Skin epidermis (tissue), 12 donors: ENCODE measurements around the gene GID8.
A peak's percentile ranks its signal among the peaks of the same experiment; 100 is the strongest.
"Not testable (repeated sequence)": the region's sequence is repeated elsewhere in the genome, so short reads cannot be mapped to it uniquely, and the experiment has no call there.

Source experiments
- H3K27ac ChIP-seq, 21 experiments: fragments of 200-600 bp; sonication (generic) in 11 of 21; one replicate each; pipeline ENCODE4 v1.5.0; 2020; ENCODE audit warnings: mild to moderate bottlenecking in 3 of 21, inconsistent platforms in 2 of 21, moderate library complexity in 2 of 21
- H3K4me3 ChIP-seq, 7 experiments: fragments of 200-600 bp; sonication (generic) in 2 of 7; one replicate each; pipeline ENCODE4 v1.5.0; 2020; ENCODE audit warnings: inconsistent platforms in 2 of 7, mild to moderate bottlenecking in 2 of 7, moderate library complexity in 1 of 7

The GID8 gene

DNA sequence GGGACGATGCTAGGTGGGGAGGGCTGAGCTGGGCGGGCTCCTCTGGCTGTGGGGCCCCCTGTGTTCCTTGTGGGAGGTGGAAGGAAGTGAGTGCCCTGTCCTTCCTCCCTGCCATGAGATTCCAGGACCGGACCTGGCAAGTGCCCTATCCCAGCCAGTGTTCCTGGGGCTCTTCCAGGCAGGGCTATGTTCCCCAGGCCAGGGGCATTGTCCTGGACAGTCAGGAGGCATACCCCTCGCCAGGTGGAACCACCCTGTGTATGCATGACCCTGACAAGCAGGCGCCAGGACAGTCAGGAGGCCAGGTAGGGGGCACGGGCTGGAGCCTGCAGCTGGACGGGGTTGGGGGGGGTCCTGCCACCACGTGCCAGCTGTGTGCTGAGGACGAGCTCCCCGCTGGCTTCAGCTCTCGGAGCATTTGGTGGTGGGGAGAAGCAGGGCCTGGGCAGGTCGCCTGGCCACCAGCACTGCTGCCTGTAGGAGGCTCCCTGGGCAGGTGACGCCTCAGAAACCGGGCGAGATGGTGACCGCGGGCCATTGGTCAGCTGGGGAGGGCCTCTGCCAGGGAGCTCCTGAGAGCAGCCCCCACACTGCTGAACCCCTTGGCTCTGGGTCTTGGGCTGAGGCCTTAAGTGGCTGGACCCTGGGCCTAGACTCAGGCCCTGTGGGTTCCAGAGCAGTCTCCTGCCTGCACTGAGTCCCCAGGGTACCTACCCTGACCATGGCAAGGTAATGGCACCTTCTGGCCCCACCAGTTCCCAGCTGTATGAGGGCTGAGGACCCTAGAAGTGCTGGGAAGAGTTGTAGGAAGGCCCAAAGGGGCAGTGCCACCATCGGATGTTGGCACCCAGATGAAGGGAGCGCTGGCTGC lies 15.3 kb downstream of the GID8 start:
- Histone ChIP-seq H3K27ac (peak overlapping the region; percentile 16 to 91 (median 80)), H3K4me3 (peak overlapping the region; percentile 16 to 38 (median 27))

DNA sequence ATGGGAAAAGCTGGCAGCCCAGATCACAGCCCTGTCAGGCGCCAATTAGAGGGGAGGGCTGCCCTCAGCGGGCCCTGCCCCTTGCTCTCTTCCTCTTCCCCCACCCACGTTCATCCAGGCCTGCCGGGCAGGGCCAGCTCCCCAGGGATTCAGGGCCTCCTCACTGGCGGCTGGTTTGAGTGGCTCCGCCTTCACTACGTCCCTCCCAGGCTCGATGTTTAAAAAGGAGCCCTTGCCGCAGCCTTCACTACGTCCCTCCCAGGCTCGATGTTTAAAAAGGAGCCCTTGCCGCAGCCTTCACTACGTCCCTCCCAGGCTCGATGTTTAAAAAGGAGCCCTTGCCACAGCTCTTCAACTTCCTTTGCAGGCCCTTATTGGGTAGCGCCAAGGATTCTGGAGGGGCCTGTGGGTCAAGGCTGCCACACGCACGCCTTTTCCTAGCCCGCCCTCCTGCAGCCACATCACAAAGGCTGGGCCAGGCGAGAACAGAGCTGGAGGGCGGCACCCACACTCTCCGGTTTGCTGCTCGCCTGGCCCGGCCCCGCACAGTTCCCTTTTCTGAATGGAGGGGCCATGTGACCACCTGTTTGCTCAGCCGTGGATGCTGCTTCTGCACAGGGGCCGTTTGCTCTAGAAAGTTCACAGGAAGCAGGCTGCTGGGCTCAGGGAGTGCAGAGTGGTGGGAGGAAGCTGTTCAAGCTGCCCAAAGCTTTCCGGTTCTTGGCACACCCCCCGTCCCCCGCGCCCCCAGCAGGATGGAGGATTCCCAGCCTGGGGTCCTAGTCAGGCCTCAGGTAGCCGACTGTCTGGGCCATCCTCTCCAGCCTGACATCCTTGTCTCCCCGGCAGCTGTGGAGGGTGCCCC lies 16.1 kb downstream of the GID8 start:
- Histone ChIP-seq H3K4me3 (peak overlapping the region; percentile 16 to 38 (median 27)), H3K27ac (peak overlapping the region in 20 of 21 experiments; percentile 29 to 91 (median 81))

DNA sequence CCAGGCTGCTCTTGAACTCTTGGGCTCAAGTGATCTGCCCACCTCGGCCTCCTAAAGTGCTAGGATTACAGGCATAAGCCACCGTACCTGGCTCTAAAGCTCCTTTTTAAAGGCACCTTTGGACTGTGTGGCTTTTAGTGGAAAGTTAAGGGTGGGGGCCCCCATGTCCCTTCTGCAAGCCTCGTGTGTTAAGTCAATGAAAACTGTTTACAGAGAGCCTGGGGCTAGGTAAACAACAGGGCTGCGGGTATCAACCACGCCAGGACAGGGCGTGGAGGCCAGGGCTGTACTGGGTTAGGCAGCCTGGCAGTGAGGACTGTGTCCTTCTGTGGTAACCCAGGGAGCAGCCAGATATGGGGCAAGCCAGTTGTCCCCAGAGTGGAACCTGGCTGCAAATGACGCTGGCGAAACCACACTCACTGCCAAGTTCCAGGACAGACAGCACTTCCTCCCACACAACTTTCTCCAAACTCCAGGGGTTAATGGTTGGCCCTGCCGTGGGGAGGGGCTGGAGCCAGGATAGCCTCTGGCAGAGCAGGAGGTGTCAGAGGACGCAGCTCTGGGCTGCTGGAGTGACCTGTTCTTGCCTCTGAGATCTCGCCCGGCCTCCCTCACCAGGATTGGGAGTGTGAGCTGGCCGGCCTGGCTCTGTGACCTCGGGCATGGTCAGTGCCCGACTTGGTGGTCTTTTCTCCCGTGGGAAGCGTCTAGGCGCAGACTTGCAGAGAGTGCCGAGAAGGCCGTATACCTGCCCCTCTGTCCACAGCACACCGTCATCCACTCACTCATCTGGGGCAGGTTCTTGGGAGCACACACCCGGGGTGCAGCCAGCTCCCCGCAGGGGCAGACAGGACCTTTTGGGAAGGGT lies 17.8 kb downstream of the GID8 start:
- Histone ChIP-seq H3K4me3 (no peak overlapping the region), H3K27ac (no peak overlapping the region)

DNA sequence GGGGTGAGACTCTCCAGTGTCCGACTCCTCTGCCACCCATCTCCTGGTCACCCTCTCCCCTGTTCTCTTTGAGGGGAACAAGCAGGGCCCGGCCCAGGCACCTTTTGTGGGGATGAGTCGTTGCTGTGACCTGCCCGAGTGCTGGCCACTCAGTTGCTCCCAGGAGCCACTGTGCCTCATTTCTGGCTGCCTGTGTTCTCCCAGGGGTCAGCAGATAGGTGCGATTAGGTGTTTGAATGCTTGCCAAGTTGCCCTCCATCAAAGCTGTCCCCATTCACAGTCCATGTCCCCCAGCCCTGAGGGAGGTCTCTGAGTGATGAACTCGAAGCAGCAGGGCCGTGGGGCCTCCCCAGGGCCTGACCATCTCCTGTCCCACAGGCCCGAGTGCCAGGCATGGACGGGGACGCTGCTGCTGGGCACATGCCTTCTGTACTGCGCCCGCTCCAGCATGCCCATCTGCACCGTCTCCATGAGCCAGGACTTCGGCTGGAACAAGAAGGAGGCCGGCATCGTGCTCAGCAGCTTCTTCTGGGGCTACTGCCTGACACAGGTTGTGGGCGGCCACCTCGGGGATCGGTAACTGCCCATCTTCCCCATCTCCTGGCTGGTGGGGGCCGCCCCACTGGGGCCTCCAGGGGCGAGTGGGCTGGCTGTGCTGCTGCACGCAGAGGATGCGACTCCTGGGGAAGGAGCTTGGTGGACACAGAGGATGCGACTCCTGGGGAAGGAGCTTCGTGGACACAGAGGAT lies 18.6 kb downstream of the GID8 start:
- Histone ChIP-seq H3K27ac (no peak overlapping the region), H3K4me3 (no peak overlapping the region)

DNA sequence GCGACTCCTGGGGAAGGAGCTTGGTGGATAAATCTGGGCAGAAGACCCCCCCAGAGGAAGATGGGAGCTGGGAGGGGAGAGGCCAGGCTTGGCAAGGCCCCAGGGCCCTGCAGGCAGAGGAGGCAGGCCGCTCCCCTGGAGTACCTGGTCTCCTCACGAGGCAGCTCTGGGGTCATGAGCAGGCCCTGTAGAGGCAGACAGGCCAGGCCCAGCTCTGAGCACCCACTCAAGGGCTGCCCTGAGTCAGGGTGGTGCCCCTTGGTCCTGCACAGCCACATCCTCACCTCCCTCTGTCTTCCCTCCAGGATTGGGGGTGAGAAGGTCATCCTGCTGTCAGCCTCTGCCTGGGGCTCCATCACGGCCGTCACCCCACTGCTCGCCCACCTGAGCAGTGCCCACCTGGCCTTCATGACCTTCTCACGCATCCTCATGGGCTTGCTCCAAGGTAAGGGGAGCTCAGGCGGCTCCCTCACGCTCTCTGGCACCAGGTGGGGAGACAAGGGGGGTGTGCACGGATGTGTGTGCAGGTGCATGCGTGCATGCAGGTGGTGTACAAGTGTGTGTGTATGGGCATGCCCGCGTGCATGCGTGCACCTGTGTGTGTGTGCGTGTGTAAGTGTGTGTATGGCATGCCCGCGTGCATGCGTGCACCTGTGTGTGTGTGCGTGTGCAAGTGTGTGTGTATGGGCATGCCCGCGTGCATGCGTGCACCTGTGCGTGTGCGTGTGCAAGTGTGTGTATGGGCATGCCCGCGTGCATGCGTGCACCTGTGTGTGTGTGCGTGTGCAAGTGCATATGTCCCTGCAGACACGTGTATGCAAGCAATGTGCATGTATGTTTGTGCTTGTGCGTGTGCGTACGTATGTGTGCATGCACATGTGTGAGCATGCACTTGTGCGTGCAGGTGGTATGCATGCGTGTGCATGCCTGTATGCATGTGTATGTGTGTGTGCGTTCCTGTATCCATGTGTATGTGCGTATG lies 19.5 kb downstream of the GID8 start:
- Histone ChIP-seq H3K4me3 (no peak overlapping the region), H3K27ac (no peak overlapping the region)

DNA sequence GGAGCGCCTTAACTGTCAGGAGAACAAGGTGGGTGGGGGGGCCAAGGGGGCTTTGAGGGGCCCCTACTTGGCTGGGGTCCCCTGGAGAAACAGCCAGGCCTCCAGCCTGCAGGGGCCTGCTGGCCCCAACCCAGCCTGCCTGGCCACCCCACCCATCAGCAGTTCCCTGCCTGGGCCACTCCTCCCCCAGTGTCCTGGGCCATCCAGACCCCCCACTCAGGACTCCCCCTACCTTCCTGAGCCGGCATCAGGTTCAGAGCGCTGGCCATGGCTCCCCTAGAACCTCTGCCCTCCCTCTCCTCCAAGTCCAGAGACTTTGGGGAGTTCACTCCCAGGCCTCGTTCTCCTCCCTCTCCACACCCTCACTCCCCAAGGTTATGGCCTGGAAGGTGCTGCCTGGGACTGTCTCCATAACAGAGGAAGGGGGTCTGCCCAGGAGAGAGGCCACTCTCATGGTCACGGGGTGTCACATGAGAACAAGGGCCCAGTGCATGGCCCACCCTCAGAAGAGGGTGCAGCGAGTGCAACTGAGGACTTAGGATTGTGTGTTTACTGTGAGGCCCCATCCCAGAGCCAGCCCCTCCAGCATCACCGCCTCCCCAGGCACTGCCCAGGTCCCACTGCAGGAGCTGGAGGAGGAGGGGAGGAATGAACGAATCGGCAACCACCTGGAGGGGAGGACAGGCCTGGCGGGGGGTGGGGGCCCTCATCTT lies 20.6 kb downstream of the GID8 start:
- no peak overlapping the region for H3K4me3 ChIP-seq
- no peak overlapping the region for H3K27ac ChIP-seq

DNA sequence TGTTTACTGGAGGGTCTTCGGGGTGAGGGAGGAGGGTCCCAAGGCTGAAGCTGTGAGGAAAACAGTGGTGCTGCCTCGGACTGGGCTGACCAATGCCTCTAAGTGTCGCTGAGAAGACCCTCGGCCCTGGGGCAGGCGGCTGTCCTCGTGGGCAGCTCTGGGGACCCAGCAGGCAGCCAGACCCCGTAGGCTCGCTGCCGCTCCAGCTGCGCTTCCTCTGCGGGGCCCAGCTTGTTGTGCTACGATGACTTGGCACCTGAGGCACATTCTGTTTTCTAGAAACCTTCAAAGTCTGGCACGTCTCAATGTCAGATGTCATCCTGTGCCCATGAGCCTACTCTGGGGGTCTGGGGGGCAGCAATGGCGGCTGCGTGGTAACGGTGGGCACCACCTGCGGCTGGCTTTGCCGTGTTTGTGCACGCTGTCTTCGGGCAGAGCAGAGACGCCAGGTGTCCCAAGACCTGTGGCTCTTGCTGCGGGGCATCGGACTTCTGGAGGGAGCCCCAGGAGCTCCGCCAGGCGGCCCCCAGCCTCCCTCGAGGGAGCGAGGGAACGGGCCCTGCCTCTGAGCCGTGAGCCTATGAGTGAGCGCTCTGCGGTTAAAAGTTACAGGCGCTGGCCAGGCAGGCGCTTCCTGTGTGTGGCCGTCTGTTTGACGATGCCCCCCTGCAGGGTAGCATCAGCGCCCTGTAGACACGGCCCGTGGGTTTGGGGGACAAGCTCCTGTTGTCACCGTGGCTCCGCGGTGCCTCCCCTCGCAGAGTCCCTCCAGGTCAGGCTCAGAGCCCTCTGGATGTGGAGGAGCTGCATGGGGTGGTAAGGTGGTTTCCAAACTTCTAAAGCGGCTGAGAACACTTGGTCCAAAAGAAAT lies 21.4 kb downstream of the GID8 start:
- no peak overlapping the region for H3K27ac ChIP-seq
- H3K4me3 ChIP-seq: no peak overlapping the region

DNA sequence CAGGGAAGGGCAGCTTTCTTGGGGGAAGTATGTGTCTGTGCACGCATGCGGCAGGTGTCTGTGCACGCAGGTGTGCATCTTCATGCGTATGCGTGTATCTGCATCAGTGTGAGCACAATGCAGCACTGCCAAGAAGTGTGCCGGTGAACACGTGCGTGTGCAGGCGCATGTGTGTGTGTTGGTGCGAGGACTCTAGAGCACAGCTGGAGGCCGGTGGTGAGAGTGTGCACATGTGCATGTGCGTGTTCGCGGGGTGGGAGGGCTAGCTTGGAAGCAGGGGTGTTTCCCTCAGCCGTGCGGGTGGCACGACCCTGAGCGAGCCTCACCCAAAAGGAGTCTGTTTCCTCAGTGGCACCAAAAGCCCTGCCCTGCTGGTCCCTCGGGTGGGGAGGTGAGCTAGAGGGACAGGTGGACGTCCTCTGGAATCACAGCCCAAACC lies 22.1 kb downstream of the GID8 start:
- no peak overlapping the region for H3K27ac ChIP-seq
- no peak overlapping the region for H3K4me3 ChIP-seq

DNA sequence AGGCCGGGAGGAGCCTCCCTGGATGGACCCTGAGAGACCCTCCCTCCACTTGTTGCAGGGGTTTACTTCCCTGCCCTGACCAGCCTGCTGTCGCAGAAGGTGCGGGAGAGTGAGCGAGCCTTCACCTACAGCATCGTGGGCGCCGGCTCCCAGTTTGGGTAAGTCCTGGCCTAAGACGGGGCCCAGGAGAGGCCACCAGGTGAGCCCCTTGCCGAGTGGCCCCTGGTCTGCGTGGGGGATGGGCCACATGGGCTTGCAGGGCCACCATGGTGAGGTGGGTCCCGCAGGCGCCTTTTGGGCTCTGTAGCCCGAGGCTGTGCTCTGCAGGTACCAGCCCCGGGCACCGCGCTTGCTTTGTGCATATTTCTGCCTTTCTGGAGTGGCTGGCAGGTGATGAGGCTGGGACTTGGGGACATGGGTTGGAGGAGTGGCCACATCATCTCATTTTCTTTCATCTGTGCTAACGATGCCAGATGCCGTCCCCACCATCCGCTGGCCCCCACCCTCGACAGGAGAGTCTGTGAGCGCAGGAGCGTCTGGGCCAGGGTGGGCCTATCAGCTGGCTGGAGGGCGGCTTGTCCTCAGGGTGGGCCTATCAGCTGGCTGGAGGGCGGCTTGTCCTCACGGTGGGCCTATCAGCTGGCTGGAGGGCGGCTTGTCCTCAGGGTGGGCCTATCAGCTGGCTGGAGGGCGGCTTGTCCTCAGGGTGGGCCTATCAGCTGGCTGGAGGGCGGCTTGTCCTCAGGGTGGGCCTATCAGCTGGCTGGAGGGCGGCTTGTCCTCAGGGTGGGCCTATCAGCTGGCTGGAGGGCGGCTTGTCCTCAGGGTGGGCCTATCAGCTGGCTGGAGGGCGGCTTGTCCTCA lies 22.7 kb downstream of the GID8 start:
- not testable (repeated sequence) for H3K27ac ChIP-seq, H3K4me3 ChIP-seq

DNA sequence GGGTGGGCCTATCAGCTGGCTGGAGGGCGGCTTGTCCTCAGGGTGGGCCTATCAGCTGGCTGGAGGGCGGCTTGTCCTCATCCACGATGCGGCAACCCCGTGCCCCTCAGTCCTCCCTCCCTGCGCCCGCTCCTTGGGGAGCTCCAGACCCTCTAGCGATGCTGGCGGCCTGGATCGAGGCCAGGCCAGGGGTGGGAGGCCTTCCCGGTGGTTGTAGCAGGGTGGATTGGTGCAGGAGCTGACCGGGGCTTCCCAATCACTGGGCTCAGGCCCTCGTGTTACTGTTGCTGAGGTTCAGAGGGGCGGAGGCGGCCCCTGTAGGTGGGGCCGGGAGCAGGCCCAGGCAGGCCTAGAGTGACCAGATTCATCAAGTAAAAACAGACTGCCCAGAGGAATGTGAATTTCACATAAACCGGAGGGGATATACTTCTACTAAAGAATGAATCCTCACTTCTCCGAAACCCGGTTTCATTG lies 23.4 kb downstream of the GID8 start:
- Histone ChIP-seq H3K27ac (no peak overlapping the region), H3K4me3 (no peak overlapping the region)

DNA sequence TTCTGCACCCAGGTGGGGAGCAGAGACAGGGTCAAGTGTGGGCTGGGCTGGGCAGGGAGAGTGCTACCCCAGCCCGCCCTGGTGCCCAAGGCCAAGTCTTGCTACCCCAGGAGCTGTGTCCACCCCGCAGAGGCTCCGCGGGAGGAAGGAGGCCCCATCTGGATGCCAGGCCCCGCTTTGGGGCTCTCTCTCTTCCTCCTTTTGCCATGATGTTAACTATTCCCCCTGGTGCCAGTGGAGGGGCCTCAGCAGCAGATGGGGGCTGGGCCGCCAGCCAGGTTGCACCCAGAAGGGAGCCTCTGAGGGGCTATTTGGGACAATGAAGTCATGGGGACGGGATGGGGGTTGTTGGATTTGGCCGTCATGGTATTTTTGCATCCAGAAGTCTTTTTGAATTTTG lies 23.9 kb downstream of the GID8 start:
- Histone ChIP-seq H3K27ac (no peak overlapping the region), H3K4me3 (no peak overlapping the region)

DNA sequence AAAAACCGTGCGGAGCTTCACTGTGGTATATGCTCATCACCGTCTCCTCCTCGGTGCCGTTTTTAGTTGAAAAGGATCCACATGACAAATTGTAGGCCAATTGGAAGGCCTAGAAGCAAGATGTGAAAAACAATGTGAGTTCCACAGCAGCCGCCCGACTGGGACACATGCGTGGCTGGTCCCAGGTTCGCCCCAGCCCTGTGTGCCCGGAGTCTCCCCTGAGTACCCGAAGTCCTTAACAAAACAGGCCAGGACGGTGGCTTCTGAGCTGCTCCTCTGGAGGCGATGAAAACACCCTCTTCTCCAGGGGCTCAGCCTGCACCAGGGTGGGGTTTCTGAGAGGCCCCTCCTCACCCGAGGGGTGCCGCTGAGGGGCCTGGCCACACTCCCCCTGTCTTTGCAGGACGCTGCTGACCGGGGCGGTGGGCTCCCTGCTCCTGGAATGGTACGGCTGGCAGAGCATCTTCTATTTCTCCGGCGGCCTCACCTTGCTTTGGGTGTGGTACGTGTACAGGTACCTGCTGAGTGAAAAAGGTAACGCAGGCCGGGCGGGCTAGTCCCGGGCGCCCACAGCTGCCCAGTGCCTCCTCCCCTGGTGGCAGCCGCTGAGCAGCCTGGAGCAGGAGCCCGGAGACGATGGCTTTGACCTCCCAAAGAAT lies 24.4 kb downstream of the GID8 start:
- no peak overlapping the region for H3K27ac ChIP-seq
- no peak overlapping the region for H3K4me3 ChIP-seq

DNA sequence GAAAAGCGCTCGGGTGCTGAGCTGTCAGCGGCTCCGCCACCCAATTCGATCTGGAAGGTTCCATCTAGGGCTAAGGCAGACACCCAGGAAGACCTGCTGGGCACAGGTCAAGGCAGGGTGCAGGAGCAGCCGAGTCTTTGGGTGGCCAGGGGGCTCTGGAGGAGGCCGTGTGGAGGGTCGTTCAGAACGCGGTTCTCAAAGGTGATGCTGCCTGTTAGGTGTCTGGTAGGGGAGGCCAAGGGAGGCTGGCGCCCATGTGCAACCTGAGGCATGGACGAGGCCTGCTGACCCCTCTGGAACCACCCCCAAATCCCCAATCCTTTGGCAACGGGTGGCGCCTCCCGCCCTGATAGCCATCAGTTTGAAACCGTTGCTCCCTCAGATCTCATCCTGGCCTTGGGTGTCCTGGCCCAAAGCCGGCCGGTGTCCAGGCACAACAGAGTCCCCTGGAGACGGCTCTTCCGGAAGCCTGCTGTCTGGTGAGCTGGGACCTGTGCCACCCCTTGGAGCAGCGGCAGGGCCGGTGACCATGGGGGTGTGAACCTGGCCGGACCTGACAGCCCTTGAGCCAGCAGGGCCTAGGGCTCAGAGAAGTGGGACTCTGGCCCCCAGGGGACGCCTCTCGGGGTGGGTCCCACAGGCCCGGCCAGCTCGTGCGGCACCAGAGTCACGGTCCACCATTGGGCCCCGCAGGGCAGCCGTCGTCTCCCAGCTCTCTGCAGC lies 25.1 kb downstream of the GID8 start:
- H3K4me3 ChIP-seq: no peak overlapping the region
- no peak overlapping the region for H3K27ac ChIP-seq
